NCI-H774 (cell line): Measurements from ENCODE around the gene MED13L.

Experiments
- DNase-seq: peaks from one replicate; lab custom pipeline; 2025; lab: John Stamatoyannopoulos, UW

MED13L gene

DNA sequence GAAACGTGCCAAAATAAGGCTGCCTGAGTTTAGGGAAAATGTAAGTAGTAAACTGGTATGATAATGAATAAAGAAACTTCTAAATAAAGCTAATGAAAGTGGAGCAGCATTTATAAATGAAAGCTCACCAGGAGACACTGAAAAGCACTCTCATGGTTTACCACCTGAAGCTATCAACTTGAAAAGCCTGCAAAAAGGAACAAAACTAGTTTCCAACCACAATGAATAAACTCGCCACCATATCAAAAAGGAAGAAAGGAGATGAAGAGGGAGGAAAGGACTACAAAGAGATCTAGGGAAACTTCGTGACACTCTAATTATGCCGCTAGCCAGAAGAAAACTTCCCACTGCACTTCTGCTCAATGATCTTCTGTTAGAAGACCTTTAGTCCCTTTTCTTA lies 66.7 kb downstream of the MED13L start:
- no peak for DNase-seq

DNA sequence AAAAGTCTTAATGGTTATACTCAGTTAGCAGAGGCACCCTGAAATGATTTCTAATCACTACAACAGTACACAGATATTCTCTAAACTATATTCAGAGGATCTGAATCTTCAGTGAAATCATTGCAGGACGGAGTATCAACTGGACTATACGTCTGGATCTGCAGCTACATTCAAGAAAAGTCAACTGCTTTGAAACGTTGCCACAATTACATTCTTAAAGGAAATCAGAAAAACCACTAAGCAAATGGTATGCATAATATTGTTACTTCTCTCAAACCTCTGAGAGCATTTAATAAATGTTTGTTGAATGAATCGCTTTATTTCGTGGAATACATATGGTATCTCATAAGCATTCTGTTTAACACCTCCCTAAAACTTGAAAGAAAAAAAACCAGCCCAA lies 67.4 kb downstream of the MED13L start:
- DNase-seq: no peak

DNA sequence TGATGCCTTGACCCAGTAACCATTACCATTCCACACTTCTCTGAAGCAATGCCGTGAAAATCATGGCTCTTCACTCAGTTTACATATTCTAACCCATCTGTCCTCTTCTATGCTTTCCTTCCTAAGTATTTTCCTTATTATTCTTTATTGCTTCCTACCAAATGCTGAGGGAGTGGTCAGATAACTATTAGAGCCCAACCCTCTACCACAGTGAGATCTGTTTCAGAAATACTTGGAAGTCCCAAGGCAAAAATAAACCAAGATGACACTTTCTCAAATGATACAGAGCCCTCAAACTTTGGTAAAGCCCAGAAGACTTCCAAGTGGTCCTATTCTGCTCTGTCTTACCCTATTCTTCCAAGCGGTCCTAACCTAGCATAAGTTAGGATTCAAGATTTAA lies 68.0 kb downstream of the MED13L start:
- no peak for DNase-seq

DNA sequence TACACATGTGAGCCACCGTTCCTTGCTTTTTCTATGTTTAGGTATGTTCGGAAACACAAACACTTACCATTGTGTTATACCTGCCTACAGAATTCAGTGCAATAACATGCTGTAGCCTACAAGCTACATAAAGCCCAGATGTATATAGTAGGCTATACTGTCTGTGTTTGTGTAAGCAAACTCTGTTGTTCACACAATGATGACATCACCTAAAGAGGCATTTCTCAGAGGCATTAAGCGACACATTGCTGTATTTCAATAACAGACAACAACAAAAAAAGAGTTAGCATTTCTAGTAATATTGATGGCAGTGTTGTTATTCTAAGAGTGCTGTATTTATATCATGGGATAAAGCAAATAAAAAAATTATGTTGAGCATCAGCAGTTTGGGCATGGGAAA lies 70.2 kb downstream of the MED13L start:
- no peak for DNase-seq

DNA sequence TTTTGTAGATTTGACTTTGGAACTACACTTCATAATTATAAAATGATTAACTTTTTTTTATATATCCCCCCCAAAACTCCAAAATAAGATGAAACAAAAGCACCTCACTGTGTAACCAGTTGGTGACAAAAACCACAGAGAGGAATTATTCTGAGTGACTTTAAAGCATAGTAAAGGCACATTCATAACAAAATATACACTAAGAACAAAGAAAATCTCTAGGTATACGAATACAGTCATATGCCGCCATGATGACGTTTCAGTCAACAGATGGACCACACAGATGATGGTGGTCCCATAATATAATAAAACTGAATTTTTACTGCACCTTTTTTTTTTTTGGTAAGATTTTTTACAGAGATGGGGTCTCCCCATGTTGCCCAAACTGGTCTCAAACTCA lies 70.7 kb downstream of the MED13L start:
- no peak for DNase-seq

DNA sequence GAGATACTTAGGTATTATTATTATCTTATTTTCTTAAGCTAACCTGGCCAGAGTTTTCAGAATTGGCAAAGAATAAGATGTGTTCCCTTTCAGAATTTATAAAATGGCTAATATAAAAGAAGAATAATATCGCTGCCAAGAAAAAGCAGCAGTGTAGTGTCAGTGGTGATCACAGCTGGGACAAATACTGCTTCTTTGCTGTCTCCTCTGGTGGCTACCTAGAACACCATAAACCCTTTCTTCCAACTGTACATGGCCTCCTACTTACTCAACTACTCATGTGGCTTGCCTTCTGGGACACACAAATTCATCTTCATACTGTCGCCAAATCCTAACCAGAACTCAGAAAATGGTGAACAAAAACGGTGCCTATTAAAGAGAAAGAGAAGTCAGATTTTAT lies 72.7 kb downstream of the MED13L start:
- DNase-seq: no peak

DNA sequence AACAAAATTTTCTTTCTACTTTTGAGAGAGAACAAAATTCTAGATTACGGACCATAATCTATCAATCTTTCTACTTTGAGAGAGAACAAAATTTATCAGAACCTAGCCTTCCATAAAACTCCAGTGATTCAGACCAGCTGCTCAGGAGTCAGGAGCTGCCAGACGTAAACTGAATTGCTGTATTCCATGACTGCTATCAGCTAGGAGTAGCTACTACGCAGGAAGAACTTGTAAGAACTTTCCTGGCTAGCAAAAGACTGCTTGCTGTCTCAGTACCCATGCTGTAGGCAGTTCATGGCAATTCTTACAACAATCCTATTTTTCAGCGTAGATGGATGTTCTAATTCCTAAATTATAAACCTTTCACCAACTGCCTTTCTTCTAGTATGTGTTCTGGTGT lies 73.3 kb downstream of the MED13L start:
- no peak for DNase-seq

DNA sequence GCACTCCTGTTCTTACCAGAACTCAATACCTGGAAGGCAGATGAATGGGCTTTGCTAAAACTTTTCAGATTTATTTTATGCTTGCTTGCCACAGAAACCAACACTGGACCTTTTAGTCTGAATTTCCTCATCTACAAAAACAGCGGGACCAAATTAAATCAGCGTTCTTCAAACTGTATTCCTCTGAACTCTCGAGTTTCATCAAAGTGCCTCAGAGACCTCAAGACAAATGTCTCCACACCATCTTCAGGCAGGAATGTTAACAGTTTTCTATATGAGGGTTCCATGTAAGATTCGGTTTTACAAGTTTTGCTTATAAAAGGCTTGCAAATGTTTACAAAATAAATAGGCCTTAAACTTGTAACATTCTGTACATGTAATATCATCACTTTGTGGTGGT lies 74.6 kb downstream of the MED13L start:
- no peak for DNase-seq

DNA sequence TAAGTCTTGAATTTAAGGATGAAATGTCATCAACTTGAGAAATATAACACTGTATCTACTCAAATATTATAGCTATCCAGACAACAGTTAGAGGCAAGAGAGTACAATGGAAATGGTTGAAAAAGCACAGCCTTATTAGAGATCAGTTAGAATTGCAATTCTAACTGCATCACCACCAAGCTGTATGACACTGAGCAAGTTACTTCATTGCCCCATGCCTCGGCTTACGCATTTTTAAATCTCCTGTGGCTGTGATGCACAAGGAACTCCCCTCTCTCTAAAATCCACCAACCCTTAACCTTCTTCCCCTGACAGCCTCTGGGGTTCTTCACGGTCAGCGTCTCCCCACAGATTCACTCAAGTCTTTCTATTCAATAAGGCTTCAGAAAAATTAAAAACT lies 75.1 kb downstream of the MED13L start:
- DNase-seq: no peak

DNA sequence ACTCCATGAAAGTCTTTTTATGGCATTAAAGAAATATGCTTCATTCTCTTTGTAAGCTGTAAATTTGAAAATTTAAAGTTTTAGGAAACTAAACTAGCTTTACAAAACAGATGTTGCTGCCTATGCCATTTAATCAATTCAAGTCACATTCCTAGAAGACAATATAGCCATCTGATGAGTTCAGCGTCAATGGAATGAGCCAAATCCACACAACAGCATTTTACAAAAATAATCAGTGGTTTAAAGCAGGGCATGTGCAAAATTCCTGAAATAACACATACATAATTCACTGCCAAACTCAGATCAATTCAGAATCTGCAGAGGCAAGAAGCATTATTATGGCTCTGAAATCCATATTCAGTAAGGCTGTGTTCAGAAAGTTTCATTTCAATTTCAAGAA lies 75.6 kb downstream of the MED13L start:
- DNase-seq: no peak

DNA sequence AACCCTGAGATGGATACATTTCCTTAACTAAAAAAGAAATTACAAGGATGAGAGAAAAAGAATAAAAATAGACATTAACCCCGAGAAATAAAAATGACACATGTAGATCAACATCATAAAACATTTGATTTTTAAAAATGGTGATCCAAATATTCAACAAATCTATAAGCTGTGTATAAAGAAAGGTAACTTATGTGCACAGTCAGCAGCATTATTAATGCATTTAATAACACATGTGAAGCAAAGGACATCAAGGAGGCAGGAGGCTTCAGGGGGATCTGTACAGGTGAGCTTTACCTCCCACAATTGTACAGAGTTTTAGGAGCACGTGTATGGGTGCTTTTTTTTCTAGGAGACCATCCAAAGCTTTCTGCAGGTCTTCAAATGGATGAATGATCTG lies 76.1 kb downstream of the MED13L start:
- DNase-seq: no peak

DNA sequence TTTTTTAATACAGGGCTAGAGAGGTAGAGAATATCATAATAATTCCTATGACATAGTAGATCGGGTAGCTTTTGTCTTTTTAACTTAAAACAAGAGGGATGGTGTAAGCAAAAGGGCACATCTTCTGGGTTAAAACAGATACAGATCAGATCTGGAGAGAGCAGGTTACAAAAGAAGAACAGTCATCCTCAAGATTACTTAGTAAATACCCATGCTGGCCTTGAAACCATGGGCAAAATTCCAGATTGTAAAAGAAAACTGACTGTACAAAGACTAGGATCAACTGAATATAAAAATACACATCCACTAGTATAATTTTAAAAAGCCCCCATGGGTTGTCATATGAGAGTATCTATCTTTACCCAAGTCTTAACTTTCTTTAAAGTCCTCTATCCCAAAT lies 76.7 kb downstream of the MED13L start:
- no peak for DNase-seq

DNA sequence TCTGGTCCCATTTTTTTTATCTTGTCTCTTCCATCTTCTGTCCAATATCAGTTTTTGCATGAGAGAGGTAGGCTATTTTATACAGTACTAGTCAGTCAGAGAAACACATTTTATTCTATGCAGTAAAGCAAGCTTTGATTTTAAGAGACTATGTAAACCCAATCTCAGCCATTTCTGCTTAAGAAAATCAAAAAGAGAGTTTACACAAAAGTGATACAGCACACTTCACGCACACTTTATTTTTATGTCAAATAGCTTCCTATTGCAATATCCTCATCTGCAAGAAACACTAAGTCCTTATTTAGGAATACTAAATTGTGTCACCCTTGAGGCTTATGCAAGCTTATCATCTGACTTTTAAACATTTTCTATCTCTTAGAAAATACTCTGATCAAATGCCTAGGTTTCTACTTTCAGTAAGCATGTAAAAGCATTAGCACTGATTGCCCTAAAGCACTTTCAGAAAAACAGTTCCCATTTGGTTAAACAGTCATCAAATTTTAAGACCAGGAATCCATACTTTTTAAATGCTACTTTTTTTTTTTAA lies 78.3 kb downstream of the MED13L start:
- DNase-seq: no peak

DNA sequence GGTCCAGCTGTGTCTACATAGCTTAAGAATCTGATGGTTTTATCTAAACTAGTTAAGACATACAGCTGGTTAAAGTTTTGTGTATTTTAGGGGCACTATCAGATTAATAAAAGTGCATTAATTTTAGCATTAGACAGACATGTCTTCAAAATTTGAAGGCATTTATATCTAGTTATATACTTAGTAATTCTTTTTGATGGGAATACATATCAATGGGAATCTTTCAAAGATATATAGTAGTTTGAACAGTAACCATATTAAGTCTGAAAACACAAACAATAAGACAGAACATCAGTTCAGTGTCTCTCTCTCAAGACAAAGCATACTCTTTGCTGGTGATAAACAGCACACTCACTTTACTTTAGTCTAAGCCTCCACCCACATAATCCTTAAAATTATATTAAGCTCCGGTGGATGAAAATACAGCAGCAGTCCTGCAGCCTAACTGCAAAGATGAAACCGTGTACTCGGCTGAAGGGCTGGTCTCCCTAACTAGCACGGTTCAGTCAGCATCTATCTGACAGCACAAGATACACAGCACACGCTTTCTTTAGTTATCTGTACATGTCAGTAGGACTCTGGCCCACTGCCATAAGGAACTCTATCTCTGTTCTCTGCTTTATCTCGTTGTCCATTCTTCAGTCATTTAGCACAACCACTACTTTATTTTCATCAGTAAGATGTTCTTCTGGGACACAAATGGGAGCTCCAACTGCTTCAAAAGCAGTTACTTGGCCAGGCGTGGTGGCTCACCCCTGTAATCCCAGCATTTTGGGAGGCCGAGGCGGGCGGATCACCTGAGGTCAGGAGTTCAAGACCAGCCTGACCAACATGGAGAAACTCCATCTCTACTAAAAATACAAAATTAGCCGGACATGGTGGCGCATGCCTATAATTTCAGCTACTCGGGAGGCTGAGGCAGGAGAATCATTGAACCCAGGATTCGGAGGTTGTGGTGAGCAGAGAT lies 80.5 kb downstream of the MED13L start:
- no peak for DNase-seq

DNA sequence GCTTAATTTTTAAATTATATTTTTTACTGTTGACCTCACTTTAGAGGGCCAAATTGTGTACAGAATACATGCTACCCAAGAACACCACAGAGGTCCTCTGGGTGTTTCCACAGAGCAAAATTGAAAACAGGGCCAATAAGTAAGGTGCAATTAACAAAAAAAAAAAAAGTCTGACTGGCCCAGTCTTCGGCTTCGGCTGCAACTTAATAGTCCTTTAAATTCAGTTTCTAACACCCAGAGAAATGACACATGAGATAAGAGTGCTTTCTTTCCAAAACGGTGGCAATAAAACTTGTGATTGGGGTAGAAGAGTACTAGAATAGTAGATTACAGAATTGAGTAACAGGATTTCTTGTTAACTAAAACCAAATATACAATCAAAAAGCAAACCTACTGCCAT lies 81.3 kb downstream of the MED13L start:
- DNase-seq: no peak

DNA sequence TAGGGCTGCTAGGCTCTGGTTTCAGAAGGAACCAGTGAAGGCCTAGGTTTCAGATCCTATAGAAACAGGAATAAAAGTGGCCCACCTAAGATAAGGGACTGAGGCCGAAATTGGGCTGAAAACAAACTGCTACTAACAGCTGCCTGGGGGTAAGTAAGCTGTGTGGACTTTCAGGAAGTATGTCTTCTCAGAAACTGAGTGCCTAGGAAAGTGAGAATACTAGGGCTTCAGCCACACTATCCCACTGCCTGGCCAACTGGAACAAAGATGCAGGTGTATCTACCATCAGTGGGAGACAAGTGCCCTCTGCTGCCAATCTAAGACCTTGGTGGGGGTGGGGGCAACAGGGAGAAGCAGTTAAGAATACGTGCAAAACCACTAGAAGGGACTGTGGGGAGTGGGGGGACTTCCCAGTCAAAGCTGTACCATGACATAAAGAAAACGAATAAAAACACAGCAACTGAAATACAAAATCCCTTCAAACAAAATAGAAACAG lies 82.5 kb downstream of the MED13L start:
- DNase-seq: no peak

DNA sequence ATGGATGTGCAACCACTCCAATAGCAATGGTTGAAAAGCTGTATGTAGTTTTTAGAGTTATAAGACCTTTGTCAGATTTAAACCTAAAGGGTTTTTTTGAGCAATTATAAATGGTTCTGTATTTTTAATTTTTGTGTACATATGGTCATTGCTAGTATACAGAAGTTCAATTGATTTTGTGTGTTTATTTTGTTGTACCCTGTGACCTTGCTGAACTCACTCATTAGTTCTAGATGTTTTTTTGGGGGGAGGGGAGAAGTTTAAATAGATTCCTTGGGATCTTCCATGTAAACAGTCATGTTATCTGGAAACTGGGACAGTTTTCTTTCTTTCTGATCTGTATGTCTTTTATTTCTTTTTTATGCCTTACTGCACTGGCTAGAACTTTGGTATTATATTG lies 87.8 kb downstream of the MED13L start:
- DNase-seq: no peak

DNA sequence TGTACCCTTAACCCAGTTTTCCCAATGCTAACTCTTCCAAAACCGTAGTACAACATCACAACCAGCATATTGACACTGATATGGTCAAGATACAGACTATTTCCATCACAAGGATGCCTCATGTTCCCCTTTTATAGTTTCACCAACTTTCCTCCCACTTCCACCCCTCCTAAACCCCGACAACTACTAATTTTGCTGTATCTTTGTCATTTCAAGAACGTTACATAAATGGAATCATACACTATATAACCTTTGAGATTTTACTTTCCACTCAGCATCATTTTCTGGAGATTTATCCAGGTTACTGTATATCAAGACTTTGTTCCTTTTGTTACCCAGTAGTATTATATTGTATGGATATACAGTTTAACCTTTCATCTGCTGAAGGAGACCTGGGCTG lies 88.9 kb downstream of the MED13L start:
- DNase-seq: no peak

DNA sequence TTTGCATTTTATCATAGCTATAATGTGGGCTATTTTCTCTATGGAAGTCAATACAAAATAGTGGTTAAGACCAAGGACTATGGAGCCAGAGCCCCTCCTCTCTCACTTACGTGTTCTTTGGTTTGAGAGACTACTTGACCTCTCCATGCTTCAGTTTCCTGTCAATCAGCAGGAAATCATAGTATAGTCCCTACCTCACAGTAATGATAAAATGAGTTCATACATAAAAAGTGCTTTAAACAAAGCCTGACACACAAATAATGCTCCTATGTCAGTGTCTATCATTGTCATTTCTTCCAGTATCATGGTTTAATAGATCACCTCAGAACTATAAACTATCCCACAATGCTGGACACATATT lies 90.4 kb downstream of the MED13L start:
- DNase-seq: peak; percentile 25

DNA sequence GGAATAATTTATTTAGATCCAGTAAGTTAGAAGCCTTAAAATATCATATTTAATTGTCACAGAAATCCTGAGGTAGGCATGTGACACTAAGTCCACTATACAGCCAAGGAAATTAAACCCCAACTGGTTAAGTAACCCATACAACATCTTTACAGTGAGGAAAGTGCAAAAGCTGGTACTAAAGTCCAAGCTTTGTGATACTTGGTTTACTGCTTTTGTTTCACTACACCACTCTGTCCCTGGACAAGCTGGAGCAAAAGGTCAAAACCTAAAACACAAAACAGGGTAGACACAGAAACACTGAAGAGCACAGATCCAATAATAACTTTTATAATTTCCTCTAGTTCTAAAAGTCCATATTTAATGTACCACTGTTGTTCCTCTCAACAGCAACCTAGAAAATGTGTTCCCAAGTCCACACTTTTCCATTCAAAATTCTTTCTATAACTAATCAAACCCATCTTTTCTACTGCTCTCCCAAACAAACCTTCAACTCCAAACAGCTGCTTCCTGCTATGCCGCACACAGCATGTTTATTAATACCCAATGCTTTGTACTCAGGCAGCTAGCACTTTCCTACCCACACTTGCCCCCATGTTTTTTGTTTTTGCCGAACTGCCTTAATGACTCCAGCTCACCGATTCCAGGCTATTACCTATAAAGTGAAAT lies 90.9 kb downstream of the MED13L start:
- DNase-seq: no peak

DNA sequence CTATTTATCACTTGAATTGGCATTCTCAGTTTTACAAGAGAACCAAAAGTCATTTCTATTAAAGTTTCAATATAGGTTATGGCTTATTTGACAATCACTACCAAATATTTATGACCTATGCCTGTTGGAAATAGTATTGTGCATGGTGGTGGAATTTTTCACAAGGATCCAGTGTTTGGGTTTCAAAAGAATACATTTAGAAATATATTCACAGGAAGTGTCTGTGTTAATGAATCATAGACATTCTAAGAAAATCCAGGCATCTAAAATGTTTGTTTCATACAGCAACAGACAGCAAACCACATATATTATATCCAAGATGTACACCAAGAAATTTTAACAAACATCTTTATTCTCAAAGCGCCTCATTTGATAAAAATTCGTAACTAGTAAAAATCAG lies 92.7 kb downstream of the MED13L start:
- no peak for DNase-seq

DNA sequence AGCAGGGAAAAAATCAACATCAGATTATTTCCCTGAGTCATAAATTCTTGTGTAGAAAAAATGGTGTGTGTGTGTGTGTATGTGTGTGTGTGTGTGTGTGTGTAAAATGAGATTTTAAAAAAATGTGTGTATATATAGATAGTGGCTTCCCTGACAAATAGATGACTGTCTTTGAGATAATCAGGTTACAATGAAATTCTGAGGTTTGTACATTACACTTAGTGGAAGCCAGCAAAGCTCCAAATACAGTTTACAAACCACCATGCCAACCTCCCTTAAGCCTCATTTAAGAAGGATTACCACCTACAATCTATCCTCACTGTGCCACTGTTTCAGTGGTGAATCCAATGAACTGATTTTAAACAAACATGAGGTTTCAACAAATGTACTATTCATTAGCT lies 93.8 kb downstream of the MED13L start:
- DNase-seq: no peak

DNA sequence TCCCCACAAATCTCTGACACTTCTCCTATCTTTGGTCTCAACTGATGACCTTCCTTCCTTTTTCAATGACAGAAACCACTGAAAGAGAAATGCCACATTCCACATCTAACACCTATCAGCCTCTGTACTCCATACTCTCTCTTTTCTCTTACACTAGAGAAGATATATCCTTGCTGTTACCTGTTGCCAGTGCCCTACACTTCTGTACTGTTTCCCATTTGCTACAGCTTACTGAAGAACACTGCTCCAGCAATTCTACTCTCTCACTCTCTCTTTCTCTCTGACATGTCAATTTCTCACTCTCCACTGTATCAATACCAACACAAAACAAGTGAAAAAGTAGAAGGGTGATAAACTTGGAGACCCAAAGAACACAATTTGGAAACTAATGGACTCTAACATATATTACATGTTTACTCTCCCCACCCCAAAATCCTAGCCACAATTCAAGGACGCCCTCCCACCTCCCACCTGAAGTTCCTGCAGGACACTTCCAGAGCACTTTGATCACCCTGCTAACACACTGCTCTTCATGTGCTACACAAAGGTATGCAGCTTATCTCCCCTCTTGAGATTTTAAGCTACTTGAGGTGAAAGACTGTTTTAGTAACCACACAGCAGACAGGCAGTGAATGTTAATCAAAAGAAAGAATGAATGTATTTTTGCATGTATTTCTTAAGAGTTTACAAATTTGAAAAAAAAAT lies 95.0 kb downstream of the MED13L start:
- DNase-seq: no peak
